Activated CD4-positive, alpha-beta T cell treated with anti-CD3 and anti-CD28 coated beads, Interleukin-2, amount 50 U/mL, for 4 hours (primary cell): ENCODE results near the gene TMC6.
"Not testable (repeated sequence)": the region's sequence is repeated elsewhere in the genome, so short reads cannot be mapped to it uniquely, and the experiment has no call there.

ENCODE experiments used
- DNase-seq, 2 experiments: peaks; one replicate each; pipeline ENCODE4 v3.0.0-alpha.2; 2020

The TMC6 gene

GRCh38 chr17:78122931-78123249, 5.7 kb downstream of the TMC6 start:
- DNase-seq: no peak

- no peak for DNase-seq
These were observed 6.2 kb downstream of the TMC6 start for GRCh38 chr17:78122216-78122930.

GRCh38 chr17:78121801-78122215, 6.7 kb downstream of the TMC6 start:
- no peak for DNase-seq

- DNase-seq: no peak
These were observed 7.4 kb downstream of the TMC6 start for GRCh38 chr17:78120971-78121800.

- DNase-seq: no peak
These were observed 8.0 kb downstream of the TMC6 start for GRCh38 chr17:78120537-78120936.

GRCh38 chr17:78118801-78119241, 9.7 kb downstream of the TMC6 start:
- no peak for DNase-seq

GRCh38 chr17:78117027-78117981, 11.3 kb downstream of the TMC6 start:
- no peak for DNase-seq

GRCh38 chr17:78116411-78116810, 12.1 kb downstream of the TMC6 start:
- no peak for DNase-seq

GRCh38 chr17:78115803-78116202, 12.8 kb downstream of the TMC6 start:
- not testable (repeated sequence) for DNase-seq

GRCh38 chr17:78114831-78115723, 13.5 kb downstream of the TMC6 start:
- DNase-seq: no peak

GRCh38 chr17:78113804-78114785, 14.5 kb downstream of the TMC6 start:
- DNase-seq: no peak

- DNase-seq: peak; percentile 66 to 74
These were observed 15.8 kb downstream of the TMC6 start for GRCh38 chr17:78112518-78113471.

- no peak for DNase-seq
These were observed 16.6 kb downstream of the TMC6 start for GRCh38 chr17:78111727-78112517.

- no peak for DNase-seq
These were observed 17.4 kb downstream of the TMC6 start for GRCh38 chr17:78111016-78111726.

- no peak for DNase-seq
These were observed 18.1 kb downstream of the TMC6 start for GRCh38 chr17:78110363-78111015.

GRCh38 chr17:78109489-78109761, 19.1 kb downstream of the TMC6 start:
- no peak for DNase-seq

GRCh38 chr17:78108726-78109488, 19.6 kb downstream of the TMC6 start:
- DNase-seq: no peak
